Stimulated activated CD4-positive, alpha-beta T cell treated with anti-CD3 and anti-CD28 coated beads, Interleukin-4, amount 100 ng/mL, for 48 hours (primary cell): Measurements from ENCODE around the gene CDCP2.
"Not testable (repeated sequence)": the region's sequence is repeated elsewhere in the genome, so short reads cannot be mapped to it uniquely, and the experiment has no call there.

Experiments
- DNase-seq, 2 donors: peaks; one replicate each; pipeline ENCODE4 v3.0.0-alpha.2; 2020; ENCODE audit warnings: low read depth in 2 of 2

The CDCP2 gene

DNA sequence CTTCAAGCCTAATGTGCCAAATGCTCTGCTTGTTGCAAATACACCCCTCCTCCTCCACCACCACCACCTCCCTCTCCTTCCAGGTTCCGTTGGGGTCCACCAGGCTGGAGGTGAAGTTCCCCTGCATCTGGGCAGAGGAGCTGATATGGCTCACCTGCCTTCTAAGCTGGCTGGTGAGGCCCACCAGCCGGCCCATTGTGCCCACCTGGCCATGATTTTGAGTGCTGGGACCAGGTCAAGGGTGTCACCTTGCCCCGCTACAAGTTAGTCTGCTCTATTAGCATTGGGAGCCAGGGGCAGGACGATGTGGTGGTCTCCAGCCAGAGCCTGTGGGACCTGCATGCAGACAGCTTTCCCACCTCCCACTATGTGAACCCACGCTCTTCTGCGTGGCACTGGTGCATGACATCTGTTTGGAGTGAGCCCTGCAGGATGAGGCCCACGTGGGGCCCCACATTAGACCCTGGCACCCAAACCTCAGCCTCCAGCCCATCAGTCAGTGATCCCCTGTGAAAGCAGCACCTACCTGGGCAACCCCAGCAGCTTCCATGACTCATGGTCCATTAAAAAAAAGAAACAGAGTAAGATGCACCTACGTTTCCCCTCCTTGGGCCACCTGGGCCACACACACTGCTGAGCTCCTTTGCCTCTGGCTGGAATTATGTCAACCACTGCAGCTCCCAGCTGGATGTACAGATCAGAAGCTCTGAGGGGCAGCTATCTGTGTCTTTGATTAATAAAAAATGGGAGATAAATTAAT is 15.6 kb upstream of the CDCP2 start:
- no peak for DNase-seq

DNA sequence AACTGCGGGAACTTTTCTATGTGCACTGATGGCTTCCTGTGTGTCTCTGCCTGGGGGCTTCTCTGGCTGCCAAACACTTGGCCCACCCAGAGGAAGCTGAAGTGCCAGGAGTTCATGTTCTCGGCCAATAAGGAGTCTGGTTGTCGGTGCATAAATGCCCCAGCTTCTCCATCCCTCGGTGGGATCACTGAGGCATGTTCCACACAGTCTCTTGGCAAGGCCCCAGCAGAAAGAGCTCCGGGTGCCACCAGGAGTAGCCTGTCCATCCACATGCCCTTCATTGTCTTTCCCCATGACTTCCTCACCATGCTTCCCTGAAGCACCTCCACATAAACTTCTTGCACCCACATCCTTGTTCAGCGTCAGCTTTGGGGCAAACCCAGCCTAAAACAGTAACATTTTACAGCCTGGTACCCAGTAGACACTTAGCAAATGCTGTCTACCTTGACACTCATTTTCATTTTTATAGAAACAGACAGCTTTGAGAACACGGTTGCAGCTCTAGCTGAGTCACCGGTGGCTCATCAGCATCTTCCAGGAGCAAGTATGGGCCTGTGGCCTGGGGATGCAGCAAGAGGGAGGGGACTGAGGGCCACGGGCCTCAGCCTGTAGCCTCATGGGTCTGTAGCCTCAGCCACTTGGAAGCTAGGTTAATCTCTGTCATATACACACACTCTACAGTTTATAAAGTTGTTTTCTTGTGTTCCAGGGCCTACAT is 14.8 kb upstream of the CDCP2 start:
- no peak for DNase-seq

DNA sequence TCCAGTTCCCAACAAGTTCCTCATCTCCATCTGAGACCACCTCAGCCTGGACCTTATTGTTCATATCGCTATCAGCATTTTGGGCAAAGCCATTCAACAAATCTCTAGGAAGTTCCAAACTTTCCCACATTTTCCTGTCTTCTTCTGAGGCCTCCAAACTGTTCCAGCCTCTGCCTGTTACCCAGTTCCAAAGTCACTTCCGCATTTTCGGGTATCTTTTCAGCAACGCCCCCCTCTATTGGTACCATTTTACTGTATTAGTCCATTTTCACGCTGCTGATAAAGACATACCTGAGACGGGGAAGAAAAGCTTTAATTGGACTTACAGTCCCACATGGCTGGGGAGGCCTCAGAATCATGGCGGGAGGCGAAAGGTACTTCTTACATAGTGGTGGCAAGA is 13.6 kb upstream of the CDCP2 start:
- not testable (repeated sequence) for DNase-seq

DNA sequence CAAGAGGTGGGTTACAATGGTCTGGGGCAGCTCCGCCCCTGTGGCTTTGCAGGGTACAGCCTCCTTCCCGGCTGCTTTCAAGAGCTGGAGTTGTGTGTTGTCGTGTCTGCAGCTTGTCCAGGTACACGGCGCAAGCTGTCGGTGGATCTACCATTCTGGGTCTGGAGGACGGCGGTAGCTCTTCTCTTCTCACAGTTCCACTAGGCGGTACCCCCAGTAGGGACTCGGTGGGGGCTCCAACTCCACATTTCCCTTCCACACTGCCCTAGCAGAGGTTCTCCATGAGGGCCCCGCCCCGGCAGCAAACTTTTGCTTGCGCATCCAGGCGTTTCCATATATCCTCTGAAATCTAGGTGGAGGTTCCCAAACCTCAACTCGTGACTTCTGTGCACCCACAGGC is 12.3 kb upstream of the CDCP2 start:
- no peak for DNase-seq

DNA sequence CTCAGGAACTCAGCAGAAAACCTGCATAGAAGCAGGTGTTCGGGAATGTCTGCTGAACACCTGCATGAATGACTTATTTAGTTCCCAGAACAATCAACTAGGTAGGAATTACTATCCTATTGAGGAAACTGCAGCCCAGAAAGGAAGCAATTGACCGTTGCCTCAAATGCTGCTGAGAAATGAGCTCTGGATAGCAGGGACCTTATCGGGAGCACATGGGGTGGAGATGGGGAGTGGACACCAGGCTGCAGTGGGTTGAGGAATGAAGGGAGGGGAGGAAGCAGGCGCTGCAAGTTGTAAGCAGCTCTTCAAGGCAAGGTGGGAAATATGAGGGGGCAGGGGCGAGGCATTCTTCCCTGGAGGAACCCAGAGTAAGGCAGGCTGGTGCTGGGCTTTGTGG is 10.8 kb upstream of the CDCP2 start:
- no peak for DNase-seq

DNA sequence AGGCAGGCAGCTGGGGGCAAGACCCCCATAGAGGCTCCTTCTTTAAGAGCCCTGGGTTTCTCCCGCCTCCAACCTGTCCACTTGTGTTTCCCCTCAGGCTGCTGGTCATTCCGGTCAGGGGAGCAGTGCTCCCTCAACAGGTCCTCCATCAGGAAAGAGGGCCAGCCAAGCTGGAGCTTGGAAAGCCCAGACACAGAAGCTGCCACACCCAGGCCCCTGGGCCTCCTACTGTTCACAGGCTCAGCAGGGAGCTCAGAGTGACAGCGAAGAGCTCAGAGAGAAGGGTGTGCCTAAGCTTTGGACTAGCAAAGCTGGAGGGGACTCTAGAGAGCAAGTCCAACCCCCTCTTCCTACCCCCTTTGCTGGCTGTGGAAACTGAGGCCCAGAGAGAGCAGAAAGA is 10.3 kb upstream of the CDCP2 start:
- DNase-seq = no peak

DNA sequence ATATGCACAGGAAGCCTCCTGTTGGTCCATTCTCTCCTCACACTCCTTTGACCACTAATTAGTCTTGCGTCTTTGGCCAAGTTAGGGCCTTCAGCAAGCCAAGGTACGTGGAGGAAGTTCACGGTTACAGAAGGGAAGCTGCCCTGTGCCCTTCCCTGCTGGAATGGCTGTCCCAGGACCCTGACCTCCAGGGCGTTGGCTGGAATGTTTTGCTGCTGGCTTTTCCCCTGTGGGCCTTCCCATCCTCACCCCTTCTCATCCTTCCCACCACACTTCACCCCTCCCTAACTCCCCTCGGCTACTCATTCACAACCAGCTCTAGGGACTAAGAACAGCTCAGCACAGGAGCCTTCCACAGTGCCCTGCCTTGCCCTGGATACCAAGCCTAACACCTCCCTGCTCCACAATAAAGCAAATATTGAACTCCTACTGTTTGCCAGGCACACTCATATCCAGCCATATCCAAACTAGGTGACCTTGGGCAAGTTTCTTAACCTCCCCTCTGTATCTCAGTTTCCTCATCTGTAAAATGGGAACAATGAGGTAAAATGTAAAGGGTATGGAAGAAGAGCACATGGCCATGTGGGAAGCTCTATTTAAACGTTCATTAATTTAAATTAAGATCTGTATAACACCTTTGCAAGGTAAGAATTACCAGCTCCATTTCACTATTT is 8.8 kb upstream of the CDCP2 start:
- no peak for DNase-seq

DNA sequence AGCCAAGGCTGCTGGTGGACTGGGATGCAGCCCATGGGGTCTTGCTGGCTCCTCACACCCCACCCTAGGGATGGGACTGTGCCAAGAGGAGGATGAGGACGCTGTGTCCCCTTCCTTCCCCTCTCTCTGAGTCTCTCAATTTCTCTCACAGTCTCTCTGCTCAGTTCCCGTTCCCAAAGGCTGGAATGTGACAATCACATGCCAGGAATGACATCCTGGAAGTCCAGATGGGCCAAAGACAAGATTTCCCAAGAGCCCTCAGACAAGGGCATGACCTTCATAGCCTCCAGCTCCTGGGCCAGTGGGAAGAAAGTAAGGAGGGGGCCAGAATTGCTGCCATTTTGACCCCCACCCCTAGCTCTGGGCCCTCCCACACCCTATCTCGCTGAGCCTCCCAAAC is 7.6 kb upstream of the CDCP2 start:
- DNase-seq = no peak

DNA sequence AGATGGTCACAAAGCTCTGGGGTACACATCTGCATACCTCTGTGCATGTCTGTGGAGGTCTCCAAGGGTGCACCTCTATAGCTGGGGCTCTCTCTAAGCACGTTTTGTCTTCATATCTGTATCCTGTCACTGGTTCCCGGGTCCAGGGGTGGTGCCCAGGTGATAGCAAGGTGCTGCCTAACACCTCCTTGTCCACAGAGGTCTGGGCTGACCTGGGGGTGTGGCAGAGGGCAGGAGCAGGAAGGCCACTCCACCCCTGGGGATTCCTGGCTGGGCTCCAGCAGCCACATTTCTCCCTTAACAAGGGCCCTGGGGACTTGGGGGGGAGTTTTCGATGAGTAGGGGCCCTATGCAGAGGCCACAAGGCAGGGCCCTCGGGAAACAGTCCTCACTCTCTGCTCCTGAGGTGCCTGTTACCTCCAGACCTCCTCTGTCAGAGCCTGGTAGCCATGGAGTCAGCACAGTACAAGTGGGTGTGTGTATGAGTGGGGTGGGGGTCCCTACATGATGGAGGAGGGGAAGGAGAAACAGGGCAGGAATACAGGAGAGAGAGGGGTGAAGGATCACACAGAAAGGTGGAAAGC is 7.0 kb upstream of the CDCP2 start:
- DNase-seq = no peak

DNA sequence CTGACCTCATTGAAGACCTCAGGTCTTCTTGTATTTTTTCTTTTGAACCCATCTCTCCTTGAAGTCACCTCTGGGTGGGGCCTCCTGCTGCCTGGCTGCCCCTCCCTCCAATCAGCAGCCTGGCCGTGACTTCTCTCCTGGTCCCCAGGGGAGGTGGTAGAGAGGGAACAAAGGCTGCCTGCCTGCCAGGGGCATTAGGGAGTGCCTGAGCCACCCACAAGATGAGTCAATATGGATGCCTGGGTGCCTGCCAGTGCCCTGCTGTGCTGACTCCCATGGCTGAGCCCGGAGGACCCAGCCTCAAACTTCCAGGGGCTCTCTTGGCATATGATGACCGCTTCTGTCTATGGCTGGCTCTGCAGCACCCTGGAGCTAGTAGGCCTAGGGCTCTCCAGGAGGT is 5.3 kb upstream of the CDCP2 start:
- no peak for DNase-seq

DNA sequence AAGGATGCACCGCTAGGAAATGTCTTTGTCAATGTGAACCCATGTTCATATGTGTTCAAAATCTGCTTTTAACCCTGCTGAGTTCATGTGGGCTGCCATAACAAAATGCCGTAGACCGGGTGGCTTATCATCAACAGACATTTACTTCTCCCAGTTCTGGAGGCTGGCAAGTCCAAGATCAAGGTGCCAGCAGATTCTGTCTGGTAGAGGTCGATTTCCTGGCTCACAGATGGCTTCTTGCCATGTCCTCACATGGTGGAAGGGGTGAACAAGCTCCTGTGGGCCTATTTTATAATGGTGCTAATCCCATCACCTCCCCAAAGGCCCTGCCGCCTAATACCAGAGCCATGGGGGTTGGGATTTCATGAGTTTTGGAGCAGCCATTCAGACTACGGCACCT is 4.6 kb upstream of the CDCP2 start:
- DNase-seq = no peak

DNA sequence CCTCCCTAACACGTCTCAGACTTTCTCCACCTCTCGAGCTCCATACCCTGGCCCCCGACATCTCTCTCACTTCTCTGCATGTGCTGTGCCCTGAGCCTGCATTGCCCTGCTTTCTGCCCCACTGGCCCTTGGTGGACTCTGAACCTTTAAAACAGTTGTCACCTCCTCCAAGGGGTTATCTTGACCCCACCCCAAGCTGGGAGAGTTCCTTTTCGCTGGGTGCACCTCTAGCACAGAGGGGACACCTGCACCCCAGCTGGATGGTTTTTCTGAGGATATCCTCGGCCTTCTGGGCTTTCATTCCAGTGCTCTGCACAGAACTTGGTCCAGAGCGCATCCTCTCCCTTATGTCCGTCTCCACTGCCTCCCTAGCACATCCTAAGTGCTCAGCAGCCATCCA is 4.2 kb upstream of the CDCP2 start:
- DNase-seq = no peak

DNA sequence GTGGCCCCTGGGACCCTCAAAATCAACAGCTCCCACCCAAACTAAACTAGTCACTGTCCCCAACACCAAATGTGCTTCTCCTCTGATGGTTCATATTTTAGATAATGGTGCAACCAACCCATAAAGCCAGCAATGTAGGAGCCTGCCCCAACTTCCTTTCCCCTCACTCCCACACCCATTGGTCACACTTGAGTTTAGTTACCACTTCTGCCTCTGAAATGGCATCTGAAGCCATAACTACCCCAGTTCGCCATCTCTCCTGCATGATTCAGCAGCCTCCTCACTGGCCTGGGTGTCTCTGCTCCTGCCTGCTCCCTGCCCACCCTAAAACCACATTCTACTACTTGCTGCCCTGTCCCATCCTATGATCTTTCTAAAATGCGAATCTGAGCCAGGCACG is 3.4 kb upstream of the CDCP2 start:
- no peak for DNase-seq

DNA sequence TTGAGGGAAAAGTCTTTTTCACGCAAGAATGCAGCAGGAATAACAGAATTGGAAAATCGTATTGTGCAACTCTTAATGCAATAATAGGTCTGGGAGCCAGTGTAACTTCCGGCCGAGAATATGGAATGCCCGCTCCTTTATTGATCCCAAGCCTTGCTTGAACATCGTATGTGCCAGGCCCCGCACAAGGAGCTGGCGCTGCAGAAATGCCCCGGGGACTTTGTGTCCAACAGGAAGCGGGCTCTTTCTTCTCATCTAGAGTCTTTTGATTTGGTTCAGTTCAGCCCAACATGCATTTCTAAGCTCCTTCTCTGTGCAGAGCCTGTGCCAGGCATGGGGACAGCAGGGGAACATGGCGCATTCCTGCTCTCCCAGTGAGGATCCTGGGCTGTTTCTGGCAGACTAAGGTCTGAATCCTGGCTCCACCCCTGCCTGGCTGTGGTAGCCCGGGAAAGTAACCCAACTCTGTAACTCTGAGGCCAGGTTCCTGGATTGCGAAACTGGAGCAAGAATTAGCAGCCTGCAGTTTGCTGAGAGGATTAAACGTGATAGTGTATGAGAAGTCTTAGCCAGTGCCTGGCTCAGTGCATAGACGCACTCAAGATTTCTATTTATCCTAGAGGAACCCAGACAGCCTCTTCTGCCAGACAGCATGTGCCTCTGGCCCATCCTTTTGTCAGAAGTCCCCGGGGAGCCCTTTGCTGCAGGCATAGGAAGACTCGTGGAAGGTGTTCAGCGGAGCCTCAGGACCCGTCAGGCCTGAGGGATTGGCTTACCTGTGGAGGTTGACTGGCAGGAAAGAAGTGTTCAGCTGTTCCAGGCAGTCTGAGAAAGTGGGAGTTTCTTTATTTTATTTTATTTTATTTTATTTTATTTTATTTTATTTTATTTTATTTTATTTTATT is 987 bp upstream of the CDCP2 start:
- DNase-seq = no peak

DNA sequence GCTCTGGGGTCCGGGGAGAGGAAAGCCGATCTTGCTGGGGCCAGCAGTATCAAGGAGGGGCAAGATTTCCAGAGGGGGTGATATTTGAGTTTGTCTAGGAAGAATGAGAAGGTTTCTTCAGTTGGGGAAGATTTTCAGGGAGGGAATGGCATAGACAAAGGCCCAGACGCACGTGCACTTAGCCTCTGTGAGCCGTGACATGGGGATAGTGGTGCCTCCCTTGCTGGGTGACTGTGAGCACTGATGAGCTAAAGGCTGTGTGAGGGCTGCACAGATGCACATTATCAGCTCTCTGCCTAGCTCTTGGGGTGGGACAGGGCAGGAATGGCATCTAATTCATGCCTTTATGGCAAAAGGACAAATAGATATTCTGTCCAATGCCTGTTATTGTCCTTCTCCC is 1.8 kb downstream of the CDCP2 start:
- DNase-seq = no peak

DNA sequence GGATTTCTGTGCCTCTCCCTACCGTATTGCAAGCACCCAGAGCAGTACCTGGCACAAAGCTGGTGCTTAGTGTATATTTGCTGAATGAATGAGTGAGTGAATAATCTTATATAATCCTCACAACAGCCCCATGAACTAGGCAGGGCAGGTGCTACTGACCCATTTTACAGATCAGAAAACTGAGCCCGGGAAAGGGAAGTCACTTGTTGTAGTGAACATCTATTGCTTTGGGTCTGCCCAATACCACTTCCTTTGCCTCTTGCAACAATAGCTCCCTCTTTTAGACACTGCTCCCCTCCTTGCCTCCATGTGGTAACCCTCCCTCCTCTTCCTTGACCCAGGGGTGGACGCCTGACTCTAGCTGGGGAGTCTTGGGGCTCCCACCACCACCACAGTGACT is 3.1 kb downstream of the CDCP2 start:
- no peak for DNase-seq

DNA sequence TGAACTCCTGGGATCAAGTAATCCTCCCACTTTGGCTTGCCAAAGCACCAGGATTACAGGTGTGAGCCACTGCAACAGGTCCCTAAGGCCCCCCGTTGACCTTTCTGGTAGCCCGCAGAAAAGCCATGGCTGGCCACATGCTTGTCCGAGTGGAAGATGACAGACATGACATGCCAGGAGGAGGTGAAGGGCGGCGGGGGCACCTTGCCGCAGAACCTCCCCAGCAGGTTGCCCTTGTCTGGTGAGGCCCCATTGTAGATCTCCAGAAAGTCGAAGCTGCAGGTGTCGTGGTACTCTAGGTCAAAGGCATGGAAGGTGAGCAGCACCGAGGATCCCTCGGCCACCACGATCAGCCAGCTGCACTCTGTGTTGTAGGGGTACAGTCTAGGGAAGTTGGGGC is 8.4 kb downstream of the CDCP2 start:
- DNase-seq = no peak

DNA sequence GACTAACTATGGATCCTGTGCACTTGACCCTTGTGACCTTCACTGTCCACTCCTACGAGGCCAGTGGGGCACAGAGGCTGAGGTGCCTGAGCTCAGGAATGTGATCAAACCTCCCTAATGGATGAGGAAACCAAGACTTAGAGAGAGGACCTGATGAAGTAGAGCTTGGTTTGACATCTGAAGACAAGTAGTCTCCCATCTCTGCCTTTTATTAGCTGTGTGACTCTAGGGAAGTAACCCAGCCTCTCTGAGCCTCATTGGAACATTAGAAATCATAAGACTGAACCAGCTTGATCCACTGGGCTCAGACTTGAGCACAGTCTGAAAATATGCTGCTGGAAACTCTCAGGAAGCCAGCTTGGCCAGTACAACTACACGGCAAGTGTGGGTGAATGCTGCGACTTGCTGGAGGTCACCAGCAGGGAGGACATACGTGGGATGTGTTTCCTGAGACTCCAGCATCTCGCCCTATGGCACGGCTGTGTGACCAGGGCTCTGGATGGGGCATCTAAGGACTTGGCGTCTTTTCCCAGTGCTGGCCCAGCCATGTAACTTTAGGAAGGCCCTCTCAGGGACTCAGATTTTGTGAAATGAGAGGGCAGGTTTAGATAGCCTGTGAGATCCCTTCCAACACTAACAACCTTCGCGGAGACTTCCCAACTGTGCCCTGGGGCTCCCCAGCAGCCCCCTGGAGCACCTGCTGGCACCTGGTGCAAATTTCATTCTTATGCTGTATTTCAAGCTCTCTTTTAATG is 10.5 kb downstream of the CDCP2 start:
- DNase-seq = no peak

DNA sequence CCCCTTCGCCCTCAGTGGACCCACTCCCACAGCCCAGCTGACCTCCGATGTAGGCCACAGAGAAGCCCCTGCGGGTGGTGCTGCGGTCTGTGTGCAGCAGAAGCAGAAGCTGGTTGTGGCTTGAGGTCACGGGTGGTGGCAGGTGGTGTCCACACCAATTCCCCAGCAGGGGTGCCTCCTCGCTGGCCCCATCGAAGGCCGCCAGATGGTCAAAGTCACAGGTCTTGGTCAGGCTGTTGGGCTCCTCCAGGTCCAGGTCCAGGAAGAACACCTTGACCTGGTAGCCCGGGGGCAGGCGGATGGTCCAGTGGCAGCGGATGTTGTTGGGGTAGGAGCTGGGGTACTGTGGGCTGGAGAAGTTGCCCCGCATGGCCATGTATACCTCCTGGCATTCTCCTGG is 13.1 kb downstream of the CDCP2 start:
- no peak for DNase-seq

DNA sequence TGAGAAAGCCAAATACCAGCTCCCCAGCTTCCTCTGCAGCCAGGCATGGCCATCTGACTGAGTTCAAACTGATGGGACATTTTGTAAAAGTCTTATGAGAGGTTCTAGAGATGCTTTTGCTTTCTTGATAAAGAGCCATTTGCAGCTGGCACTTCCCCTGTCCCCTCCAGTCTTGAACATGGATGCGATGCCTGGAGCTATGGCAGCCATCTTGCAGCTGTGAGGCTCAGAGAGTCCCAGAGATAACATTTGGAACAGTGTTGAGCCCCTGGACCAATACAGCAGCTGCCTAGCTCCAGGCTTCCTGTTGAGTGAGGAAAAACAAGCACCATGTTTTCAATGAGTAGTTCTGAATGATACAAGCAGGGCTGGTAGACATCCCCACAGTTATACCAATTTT is 13.8 kb downstream of the CDCP2 start:
- no peak for DNase-seq

DNA sequence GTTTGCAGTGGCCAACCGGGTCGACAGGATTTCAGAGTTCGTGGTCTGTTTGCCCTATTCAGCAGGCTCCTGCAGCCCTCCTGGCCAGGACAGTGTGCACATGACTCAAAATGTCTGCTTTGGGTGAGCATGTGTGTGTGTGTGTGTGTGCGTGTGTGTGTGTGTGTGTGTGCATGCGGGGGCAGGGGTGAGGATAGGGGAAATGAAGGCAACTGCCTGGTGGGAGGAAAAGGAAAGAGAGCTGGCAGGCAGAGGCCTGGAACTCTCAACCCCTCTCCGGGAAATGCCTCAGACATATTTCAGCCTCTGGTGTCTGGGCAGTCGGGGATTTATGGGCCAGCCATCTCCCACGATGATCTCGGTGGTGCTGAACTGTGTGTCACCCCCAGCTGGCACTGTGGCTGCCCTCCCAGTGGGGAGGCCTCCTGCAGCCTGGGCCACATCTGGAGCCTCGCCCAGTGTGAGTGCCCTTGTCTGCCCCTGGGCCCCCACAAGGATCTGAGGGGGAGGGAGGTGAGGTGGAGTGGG is 15.2 kb downstream of the CDCP2 start:
- DNase-seq = no peak
